Hindlimb muscle (tissue), 1 donor: ENCODE data around the gene SEC63. TPM values are rescaled to one million over a fixed set of nuclear protein-coding genes. Genes with fewer than 3 reads are reported as not detected.
"Not testable (repeated sequence)": the region's sequence is repeated elsewhere in the genome, so short reads cannot be mapped to it uniquely, and the experiment has no call there.

ENCODE experiments used
- DNase-seq: peaks from one replicate; pipeline ENCODE4 v3.0.0-alpha.2; 2013
- polyA plus RNA-seq: library from polyadenylated mRNA; unstranded; fragments of 120-200 nt; gene quantifications from one replicate; pipeline ENCODE4 v1.2.1, GENCODE V29; 2013; ENCODE audit not compliant: insufficient read length

The SEC63 gene
- polyA plus RNA-seq, 1 donor = 67.0 TPM

DNA sequence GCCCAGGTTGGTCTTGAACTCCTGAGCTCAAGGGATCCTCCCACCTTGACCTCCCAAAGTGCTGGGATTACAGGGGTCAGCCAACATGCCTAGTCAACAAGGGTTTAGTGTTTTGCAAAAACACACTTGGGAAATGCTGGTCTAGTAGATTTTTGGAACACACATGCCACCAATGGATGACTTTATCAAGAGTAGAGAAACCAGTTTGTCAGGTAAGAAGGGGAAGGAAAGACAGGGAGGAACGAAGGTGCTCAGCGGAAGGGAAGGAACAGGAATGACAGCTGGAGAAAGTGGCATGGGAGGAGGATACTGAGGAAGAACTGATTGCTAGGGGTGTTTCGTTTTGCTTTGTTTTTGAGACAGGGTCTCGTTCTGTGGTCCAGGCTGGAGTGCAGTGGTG lies 15.6 kb upstream of the SEC63 start:
- DNase-seq = no peak

DNA sequence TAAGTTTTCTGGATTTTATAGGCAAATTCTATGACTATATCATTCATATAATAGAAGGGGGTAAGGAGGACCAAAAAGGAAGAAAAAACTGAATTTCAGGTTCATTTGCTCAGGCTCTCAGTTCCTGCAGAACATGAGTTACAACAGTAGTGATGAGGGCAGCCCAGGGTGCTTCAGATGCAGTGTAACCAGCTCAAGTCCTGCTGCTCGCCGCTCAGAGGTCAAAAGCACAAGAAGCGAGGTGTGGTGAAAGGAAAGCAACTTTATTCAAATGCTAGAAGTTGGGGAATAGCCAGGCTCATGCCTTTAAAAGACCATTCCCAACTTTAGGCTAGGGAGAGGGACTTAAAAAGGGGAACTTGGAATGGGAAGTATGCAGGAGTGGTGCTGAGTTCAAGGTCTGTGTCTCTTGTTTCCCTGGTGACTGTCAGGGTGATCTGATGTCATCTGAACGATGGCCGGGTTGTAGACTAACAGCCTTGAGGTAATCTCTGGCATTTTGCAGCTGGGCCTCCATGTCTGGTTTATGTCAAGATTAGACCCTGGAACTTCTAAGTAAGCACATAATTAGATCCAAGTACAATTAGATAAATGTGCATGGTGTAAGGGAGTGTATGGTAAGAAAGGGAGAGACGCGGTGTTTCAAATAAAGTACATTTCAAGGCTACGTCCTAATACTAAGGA lies 14.5 kb upstream of the SEC63 start:
- DNase-seq = no peak

DNA sequence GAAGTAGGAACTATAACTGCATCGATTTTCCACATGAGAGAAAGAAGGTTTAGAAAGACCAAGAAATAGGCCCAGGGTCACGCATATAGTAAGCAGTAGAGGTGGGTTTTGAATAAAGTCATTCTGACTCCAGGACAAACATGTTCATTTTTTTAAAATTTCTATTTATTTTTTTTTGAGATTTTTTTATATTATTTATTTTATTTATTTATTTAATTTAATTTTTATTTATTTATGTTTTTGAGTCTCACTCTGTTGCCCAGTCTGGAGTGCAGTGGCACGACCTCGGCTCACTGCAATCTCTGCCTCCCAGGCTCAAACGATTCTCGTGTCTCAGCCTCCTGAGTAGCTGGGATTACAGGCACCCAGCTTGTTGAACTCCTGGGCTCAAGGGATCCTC lies 13.2 kb upstream of the SEC63 start:
- DNase-seq = no peak

DNA sequence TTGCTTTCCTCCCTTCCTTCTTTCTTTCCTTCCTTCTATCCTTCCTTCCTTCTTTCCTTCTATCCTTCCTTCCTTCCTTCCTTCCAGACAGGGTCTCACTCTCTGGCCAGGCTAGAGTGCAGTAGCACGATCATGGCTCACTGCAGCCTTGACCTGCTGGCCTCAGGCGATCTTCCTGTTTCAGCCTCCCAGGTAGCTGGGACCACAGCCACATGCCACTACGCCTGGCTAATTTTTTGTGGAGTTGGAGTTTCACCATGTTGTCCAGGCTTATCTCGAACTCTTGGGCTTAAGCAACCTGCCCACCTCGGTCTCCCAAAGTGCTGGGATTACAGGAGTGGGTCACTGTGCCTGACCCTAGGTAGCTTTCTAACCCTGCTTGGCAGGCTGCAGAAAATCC lies 12.2 kb upstream of the SEC63 start:
- no peak for DNase-seq

DNA sequence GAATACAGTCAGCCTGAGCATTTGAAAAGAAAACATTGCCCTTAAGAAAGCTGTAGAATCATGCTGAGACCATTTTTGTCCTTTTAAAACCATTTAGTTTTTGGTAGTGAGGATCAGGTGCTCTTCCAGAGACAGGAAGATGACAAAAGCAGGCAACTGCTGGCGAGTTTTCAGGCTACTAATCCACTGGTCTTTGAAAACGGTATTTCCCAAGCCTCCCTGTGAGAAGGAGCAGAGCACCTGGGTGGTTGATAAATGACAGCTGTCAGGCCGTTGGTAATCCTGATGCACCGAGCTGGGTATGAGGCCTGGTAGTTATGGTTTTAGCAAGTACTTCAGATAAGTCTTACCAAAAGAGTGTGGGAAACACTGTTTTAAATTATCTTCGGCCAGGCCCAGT lies 10.1 kb upstream of the SEC63 start:
- no peak for DNase-seq

DNA sequence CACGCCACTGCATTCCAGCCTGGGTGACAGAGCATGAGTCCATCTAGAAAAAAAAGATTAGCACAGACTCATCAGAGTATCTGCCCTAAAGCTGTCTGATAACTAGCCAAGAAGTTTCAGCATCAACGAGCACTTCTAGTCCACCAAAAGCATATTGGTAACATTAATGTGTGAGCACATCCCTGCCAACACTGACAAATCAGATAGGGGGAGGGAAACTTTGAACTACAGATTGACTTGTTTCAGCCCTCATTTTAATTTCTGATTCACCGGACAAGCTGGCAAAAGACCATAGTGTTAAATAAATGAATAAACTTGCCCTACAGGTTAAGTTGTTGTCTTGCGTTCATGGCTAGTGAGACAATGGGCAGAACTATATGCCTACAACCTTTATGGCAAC lies 7.7 kb upstream of the SEC63 start:
- no peak for DNase-seq

DNA sequence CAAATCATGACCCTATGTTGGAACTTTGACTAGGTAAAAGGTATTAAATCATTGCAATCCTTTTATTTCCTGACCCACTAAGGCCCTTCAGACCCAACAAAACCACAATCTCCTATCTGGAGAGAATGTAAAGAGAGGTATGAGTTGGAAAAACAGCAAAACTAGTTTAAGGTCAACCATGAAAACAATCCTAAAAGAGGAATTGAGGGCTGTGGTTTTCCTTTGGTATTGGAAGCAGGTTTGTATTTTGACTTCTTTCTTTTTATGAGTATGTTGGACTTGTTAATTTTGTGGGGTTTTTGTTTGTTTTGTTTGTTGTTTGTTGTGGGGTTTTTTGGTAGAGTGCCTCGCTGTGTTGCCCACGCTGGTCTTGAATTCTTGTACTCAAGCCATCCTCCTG lies 4.7 kb upstream of the SEC63 start:
- no peak for DNase-seq

DNA sequence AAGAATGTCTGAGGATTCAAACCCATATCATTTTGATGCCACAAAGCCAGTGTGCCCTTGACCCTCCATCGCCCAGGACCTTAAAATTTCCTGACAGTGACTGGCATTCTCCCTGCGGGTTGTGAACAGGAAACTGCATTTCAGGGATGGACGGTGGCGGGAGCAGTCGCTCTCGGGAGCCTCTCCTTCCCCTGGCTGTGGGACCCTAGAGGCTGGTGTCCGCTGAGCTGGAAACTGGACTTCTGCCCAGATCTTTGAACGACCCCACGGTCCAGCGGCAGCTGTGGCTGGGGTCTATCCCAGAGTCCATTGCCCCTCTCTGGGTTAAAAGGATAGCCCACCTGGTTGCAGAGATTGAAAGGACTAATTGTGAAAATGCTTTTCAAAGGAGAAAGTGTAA lies 1.4 kb upstream of the SEC63 start:
- no peak for DNase-seq

DNA sequence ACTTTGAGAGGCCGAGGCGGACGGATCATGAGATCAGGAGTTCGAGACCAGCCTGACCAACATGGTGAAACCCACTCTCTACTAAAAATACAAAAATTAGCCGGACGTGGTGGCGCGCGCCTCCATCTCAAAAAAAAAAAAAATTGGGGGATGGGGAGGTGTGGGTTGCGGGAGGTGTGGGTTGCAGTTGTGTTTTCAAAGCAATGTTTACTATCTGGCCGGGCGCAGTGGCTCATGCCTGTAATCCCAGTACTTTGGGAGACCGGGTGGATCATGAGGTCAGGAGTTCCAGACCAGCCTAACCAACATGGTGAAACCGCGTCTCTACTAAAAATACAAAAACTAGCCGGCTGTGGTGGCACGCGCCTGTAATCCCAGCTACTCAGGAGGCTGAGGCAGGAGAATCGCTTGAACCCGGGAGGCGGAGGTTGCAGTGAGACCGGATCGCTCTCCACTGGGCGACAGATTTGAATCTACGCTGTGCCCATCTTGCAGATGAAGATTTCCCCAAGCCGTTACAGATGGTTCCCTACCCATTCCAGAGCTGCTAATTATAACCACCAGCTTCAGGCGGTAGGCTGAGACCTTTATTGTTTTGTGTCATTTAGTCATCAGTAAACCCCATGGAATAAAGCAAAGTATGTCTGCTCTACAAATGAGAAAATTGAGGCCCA lies 818 bp upstream of the SEC63 start:
- DNase-seq = not testable (repeated sequence)

DNA sequence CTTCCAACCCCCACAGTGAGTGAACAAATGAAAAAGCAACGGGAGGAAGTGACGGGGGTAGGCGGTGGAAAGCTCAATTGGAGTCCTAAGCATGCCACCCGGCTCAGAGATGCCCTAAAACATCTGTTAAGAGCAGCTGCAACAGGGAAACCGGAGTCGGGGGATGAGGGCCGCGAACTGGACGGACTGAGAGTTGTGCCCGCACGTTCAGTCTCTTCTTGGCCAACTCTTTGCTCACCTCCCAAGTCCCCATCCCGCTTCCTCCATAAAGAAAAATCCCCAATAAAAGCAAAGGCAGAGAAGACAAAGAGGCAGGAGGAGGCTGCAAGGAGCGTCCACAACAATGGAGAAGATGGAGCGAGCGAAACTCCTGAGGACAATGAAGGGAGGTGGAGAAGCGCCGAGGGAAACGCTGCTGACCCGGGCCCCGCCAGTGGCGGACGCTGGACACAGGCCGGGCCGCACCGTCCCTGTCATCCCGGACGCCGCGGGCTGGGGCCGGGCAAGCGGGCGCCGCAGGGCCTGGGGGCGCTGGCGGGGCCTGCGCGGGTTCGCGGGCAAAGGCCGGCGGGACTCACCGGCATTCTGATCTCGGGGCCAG lies 600 bp downstream of the SEC63 start:
- DNase-seq = peak; percentile 75

DNA sequence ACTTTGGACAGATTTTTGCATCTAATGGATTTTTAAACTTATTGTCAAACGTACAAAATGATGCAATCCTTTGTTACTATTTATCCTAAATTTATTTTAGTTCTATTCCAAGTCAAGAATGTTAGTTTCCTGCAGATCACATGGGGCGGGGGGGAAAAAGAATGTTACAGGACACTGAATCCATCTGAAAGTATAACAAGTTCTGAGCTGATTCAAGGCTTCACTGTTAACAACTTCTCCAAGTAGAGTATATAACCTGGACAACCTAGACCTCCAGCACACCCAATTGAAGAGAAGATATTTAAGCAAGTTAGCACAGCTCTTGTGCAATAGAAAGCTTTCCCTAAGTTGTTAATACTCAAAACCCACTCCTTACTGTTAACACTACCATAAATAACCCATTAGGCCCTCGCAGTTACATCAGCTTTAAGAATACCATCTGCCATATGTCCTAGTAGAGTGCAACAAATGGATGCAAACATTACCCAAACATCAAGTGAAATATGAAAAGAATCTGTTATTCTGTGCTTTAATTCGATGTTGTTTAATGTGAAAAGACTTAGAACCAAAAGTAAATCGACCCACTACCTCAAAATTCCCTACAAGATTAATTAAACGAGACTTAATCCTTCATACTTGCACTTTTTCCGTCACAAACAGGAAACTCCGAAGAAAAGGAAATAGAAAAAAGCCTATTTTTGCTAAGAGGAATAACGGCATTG lies 1.3 kb downstream of the SEC63 start:
- no peak for DNase-seq

DNA sequence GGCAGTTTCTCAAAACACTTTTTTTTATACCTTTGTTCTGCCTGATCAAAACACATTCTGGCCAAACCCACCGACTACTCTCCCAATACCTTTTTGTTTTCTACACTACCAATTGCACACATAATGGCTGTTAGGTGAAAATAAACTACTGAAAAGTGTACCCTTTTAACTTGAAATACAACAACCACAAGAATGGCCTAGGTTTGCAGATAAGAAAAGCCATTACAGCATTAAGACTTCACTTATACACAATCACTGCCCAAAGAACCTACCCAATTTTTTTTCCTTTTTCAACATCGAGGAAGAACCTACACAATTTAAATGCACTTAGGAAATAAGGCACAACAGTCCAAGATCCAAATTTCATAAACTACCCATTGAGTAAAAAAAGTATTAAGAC lies 1.8 kb downstream of the SEC63 start:
- no peak for DNase-seq

DNA sequence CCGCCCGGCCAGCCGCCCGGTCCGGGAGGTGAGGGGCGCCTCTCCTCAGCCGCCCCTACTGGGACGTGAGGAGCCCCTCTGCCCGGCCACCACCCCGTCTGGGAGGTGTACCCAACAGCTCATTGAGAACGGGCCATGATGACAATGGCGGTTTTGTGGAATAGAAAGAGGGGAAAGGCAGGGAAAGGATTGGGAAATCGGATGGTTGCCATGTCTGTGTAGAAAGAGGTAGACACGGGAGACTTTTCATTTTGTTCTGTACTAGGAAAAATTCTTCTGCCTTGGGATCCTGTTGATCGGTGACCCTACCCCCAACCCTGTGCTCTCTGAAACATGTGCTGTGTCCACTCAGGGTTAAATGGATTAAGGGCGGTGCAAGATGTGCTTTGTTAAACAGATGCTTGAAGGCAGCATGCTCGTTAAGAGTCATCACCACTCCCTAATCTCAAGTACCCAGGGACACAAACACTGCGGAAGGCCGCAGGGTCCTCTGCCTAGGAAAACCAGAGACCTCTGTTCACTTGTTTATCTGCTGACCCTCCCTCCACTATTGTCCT lies 4.1 kb downstream of the SEC63 start:
- not testable (repeated sequence) for DNase-seq

DNA sequence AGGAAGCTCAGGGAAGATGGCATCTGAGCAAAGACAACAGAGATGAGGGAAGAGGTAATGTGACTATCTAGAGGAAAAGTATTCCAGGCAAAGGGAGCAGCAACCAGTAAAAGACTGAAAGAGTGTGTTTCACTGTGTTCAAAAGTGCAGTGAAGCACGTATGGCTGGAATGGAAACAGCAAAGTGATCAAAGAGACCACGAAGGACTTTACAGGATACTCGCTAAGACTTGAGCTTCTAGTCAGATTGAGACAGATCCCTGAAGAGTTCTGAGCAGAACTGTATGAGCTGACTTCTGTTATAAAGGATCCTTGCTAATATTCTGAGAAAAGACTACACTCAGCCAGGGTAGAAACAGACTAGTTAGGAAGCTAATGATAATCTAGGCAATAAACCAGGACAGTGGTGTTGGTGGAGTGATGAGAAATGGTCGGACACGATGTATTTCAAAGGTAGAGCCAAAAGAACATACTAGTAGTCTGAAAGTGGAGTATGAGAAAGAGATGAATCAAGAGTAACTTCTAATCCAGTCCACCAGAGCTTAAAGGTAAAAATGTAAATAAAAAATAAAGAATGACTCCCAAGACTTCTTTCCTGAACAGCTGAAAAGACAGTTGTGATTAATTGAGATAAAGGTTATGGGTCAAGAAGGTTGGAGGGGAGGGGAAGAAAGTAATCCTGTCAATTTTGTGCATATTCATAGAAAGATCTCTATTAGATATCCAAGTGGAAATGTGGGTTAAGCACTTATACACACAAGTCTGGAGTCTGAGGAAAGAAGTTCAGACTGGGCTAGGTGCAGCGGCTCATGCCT lies 14.2 kb downstream of the SEC63 start:
- DNase-seq = no peak

DNA sequence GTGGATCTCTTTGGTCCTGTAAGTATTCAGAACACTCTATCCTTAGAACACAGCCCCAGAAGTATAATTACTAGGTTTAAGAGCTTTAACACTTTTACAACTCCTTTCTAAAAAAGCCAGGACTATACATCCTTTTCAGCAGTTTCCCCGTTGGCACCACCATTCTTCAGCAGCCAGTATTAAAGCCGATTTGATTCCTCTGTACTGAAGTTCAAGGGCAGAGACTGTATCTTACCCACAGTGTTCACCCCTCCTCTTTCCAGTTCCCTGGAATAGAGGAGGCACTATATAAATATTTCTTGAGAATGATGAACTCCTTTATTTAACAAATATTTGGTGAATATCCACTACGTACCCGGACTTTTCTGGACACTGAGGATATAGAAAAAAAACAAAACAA lies 15.9 kb downstream of the SEC63 start:
- no peak for DNase-seq

DNA sequence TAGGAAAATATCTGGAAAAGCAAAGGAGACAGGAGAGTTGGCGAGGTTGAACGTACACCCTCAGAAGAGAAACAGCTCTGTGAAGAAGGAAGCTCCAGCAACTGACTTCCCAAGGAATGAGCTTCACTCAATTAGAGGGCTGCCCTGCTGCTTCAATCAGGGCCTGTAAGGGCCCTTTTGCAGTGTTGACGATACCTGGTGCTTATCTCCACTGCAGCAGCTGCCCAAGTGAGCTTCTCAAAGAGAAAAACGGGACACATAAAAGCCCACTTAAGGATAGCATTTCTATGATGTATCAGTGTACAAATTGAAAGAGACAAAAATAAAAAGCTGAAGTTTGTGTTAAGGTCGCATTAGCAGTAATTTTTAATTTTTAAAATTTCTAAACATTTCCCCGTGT lies 16.4 kb downstream of the SEC63 start:
- no peak for DNase-seq

DNA sequence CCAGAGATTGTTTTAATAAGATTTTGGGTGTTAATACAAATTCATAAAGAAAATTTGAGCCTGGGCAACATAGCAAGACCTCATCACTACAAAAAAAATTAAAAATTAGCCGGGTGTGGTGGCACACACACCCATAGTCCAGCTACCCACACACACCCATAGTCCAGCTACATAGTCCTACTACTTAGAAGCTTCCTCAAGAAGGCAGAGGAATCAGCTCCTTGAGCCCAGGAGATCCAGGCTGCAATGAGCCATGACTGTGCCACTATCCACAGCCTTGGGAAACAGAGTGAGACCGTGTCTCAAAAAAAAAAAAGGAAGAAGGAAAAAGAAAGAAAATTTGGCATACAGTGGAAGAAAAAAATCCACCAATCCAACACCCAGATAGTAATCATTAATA lies 16.8 kb downstream of the SEC63 start:
- DNase-seq = no peak

DNA sequence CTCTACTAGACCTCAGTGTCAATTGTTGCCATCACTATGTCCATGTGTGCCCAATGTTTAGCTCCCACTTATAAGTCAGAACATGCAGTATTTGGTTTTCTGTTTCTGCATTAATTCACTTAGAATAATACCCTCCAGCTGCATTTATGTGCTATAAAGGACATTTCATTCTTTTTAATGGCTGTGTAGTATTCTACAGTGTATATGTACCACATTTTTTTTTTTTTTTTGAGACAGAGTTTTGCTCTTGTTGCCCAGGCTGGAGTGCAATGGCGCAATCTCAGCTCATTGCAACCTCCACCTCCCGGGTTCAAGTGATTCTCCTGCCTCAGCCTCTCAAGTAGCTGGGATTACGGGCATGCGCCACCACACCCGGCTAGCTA lies 21.1 kb downstream of the SEC63 start:
- not testable (repeated sequence) for DNase-seq

DNA sequence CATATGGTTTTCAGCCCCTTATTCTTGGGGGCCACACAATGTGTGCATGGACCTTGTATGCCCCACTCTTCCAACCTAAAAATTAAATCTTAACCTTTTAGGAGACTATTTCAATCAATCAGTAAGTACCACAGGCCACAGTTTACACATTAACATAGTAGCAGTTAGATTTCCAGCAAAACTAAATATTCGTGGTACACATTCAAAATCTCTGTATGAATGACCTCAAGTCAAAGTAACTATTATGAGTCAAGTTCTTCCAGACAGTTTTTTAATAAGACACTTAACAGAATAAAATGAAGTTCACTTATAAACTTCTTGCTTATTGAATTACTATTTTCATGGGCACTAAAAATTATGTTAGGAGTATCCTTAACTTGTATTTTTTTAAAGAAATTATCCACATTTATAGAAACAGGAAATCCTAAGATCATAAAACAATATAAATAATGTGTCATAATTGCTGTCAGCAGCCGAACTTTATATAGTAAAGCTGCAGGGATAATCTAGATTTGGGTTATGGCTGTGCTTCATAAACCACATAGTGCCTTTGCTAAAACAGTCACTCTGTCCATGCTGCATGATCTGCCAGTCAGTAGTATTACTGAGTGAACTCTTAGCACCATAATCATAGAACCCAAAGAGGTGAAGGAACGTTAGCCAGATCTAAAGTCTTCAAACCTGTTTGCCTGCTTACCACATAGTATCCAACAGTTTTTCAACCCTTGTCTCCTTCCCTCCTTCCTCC lies 21.7 kb downstream of the SEC63 start:
- DNase-seq = no peak

DNA sequence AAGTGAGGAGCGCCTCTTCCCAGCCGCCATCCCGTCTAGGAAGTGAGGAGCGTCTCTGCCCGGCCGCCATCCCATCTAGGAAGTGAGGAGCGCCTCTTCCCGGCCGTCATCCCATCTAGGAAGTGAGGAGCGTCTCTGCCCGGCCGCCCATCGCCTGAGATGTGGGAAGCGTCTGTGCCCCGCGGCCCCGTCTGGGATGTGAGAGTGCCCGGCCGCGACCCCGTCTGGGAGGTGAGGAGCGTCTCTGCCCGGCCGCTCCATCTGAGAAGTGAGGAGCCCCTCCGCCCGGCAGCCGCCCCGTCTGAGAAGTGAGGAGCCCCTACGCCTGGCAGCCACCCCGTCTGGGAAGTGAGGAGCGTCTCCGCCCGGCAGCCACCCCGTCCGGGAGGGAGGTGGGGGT lies 23.8 kb downstream of the SEC63 start:
- not testable (repeated sequence) for DNase-seq

DNA sequence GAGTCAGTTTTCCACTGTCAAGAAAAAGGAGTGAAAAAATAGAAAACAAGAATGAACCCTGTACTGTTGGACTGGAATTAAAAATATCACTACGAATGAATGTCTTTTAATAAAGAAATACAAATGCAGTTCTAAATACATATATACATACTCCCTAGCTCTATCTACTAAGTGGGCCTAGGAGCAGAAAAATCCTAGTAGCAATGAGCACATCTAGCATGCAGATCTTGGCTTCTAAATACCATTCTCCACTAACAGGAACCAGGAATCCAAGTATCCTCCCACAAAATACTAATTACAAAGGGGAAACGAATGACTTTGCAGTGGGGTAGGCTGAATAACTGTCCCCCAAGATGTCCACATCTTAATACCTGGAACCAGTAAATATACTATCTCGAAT lies 25.4 kb downstream of the SEC63 start:
- DNase-seq = no peak

DNA sequence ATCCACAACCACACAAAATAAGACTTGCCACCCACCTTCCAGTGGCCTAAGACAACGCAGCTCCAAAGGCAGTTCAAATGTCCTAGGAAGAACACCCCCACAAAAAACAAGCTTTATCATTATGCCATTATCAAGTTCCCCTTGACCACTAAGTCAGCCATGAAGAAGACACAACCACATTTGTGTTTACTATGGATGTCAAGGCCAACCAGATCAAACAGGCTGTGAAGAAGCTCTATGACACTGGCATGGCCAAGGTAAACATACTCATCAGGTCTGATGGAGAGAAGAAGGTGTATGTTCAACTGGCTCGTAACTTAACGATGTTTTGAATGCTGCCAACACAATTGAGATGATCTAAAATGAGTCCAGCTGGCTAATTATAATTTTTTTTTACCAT lies 26.1 kb downstream of the SEC63 start:
- no peak for DNase-seq
